ENCODE data around the gene WWTR1.

The WWTR1 gene

DNA sequence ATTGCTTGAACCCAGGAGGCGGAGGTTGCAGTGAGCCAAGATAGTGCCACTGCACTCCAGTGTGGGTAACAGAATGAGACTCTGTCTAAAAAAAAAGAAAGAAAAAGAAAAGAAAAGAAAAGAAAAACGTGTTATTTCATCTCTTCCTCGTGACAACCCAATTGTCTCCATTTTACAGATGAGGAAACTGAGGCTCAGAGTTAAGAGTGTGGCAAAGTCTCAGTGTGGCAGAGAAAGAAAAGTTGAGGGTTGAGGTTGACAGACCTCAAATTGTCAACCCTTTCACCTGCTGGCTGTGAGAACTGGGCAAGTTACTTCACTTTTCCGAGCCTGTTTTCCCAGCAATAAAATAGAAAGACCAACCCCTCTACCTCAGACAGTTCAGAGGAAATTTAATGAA is 123.7 kb downstream of the WWTR1 start:
- POLR2A ChIA-PET = no interaction called here
- no peak for DNase-seq (ENCODE audit: extremely low spot score)
- CTCF ChIA-PET = interaction anchor here (0.9 to 3.6 kb wide), 9 partner anchors 21 to 242 kb away, joined by 3 to 15 read pairs (median 4); no protein-coding TSS in a partner anchor
- TF ChIP-seq, protein P1, sequence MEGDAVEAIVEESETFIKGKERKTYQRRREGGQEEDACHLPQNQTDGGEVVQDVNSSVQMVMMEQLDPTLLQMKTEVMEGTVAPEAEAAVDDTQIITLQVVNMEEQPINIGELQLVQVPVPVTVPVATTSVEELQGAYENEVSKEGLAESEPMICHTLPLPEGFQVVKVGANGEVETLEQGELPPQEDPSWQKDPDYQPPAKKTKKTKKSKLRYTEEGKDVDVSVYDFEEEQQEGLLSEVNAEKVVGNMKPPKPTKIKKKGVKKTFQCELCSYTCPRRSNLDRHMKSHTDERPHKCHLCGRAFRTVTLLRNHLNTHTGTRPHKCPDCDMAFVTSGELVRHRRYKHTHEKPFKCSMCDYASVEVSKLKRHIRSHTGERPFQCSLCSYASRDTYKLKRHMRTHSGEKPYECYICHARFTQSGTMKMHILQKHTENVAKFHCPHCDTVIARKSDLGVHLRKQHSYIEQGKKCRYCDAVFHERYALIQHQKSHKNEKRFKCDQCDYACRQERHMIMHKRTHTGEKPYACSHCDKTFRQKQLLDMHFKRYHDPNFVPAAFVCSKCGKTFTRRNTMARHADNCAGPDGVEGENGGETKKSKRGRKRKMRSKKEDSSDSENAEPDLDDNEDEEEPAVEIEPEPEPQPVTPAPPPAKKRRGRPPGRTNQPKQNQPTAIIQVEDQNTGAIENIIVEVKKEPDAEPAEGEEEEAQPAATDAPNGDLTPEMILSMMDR (IDR thresholded peaks at IDR 0.05; ENCODE audit: control extremely low read depth, extremely low read depth, low read depth, missing control alignments) = no peak

DNA sequence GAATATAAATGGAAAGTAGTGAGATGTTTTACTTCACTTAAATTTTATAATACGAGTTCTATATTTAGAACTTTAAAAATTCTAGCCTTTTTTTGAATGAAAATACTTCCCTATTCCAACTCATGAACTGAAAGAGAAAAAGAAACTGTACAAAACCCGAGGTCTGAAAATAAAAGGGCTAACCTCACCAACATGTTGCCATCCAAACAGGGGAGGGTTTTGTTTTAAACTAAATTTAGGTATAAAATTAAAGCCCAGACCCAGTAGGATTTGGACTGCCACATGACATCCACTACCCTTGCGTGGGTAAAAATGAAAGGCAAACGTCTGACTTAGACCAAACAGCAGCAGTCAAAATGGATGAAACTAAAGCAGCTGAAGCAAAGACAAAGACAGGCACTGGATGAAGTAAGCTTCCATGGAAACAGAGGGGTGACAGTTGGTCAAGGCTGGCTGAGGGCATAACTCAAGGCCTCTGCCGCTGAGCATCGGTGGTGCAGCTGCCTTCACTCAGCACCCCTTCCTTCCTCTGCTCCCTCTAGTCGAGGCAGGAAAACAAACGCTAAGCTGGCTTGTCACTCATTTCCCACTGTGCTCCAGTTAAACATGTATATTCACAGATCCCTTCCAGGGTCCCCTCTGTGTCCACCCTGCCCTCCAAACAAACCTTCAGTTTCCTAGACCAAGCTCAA is 125.2 kb downstream of the WWTR1 start:
- peak; percentile 33 for DNase-seq (ENCODE audit: extremely low spot score)
- TF ChIP-seq, protein P1 (IDR thresholded peaks at IDR 0.05; ENCODE audit: control extremely low read depth, extremely low read depth, low read depth, missing control alignments) = no peak
- POLR2A ChIA-PET = no interaction called here
- CTCF ChIA-PET = interaction anchor here (0.9 to 3.6 kb wide), 13 partner anchors 12 to 276 kb away, joined by 3 to 22 read pairs (median 5); no protein-coding TSS in a partner anchor

- CTCF ChIA-PET = interaction anchor here (0.9 kb wide), 1 partner anchor 242 kb away, joined by 3 read pairs; no protein-coding TSS in a partner anchor
- no peak for DNase-seq (ENCODE audit: extremely low spot score)
- TF ChIP-seq, protein P1 (IDR thresholded peaks at IDR 0.05; ENCODE audit: control extremely low read depth, extremely low read depth, low read depth, missing control alignments) = no peak
- POLR2A ChIA-PET = no interaction called here
Measured at GRCh38 chr3:149529099-149529498, 128.7 kb downstream of the WWTR1 start.

DNA sequence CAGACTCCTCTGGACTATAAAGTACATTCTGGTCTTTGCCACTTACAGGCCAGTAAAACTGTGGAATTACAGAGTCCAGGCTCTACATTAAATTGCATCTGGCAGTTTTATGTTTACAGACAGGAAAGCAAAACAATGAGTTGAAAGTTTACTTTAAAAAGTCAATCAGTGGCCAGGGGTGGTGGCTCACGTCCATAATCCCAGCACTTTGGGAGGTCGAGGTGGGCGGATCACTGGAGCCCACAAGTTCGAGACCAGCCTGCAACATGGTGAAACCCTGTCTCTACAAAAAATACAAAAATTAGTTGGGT is 129.5 kb downstream of the WWTR1 start:
- POLR2A ChIA-PET = no interaction called here
- CTCF ChIA-PET = interaction anchor here (0.7 to 1.0 kb wide), 3 partner anchors 41 to 244 kb away, joined by 3 to 4 read pairs (median 3); no protein-coding TSS in a partner anchor
- TF ChIP-seq, protein P1 (IDR thresholded peaks at IDR 0.05; ENCODE audit: control extremely low read depth, extremely low read depth, low read depth, missing control alignments) = no peak
- DNase-seq (ENCODE audit: extremely low spot score) = no peak

- ChIA-PET POLR2A (no interaction called here), CTCF (interaction anchor here (0.7 to 1.0 kb wide), 3 partner anchors 41 to 245 kb away, joined by 3 to 4 read pairs (median 3); no protein-coding TSS in a partner anchor)
- DNase-seq (ENCODE audit: extremely low spot score) = no peak
- TF ChIP-seq, protein P1 (IDR thresholded peaks at IDR 0.05; ENCODE audit: control extremely low read depth, extremely low read depth, low read depth, missing control alignments) = no peak
Measured at GRCh38 chr3:149527531-149528339, 130.1 kb downstream of the WWTR1 start.

GRCh38 chr3:149523512-149524299 is 134.1 kb downstream of the WWTR1 start:
- POLR2A ChIA-PET = interaction anchor here (0.7 kb wide), 1 partner anchor 24 kb away, joined by 3 read pairs; no protein-coding TSS in a partner anchor
- TF ChIP-seq, protein P1 (IDR thresholded peaks at IDR 0.05; ENCODE audit: control extremely low read depth, extremely low read depth, low read depth, missing control alignments) = no peak
- CTCF ChIA-PET = interaction anchor here (0.6 to 1.2 kb wide), 4 partner anchors 8 to 247 kb away, joined by 3 read pairs; no protein-coding TSS in a partner anchor
- DNase-seq (ENCODE audit: extremely low spot score) = no peak
